Suprapubic skin (tissue), 4 donors: ENCODE results near the gene ELAVL1. TPM values are rescaled to one million over a fixed set of nuclear protein-coding genes. Genes with fewer than 3 reads are reported as not detected.

Source experiments
- DNase-seq, 2 donors: peaks; one replicate each; pipeline ENCODE4 v3.0.0-alpha.2; 2019; ENCODE audit warnings: low spot score in 2 of 2
- H3K27ac ChIP-seq: fragments of 200-600 bp; sonication (generic); one replicate; pipeline ENCODE4 v1.5.1; 2019
- H3K27me3 ChIP-seq: fragments of 200-600 bp; sonication (generic); one replicate; pipeline ENCODE4 v1.5.1; 2019
- H3K36me3 ChIP-seq: fragments of 200-600 bp; sonication (generic); one replicate; pipeline ENCODE4 v1.5.1; 2019
- H3K4me1 ChIP-seq: fragments of 200-600 bp; sonication (generic); one replicate; pipeline ENCODE4 v1.5.1; 2019
- H3K4me3 ChIP-seq: fragments of 200-600 bp; sonication (generic); one replicate; pipeline ENCODE4 v1.5.1; 2019; ENCODE audit warnings: mild to moderate bottlenecking
- H3K9me3 ChIP-seq: fragments of 200-600 bp; sonication (generic); one replicate; pipeline ENCODE4 v1.5.1; 2019
- CTCF ChIP-seq, 2 donors: fragments of 200-600 bp in 1 of 2; fragments of 450-650 bp in 1 of 2; sonication (generic) in 1 of 2; IDR thresholded peaks; one replicate each; pipeline ENCODE4 v1.5.1; 2016 to 2019; ENCODE audit warnings: antibody characterized with exemption in 2 of 2, mild to moderate bottlenecking in 1 of 2, moderate library complexity in 1 of 2
- EP300 ChIP-seq: sonication (generic); formaldehyde crosslinking; IDR thresholded peaks from one replicate; pipeline ENCODE4 v1.6.1; 2017; ENCODE audit warnings: antibody characterized with exemption
- POLR2A ChIP-seq, 2 donors: fragments of 450-650 bp; IDR thresholded peaks; one replicate each; pipeline ENCODE4 v1.6.1; 2017; ENCODE audit warnings: antibody characterized with exemption in 2 of 2, mild to moderate bottlenecking in 2 of 2, moderate library complexity in 2 of 2
- POLR2AphosphoS5 ChIP-seq, 3 donors: sonication (generic); formaldehyde crosslinking; IDR thresholded peaks; one replicate each; pipeline ENCODE4 v1.6.1; 2017; ENCODE audit warnings: antibody characterized with exemption in 3 of 3
- WGBS: methylation state at CpG from one replicate; pipeline ENCODE4 v1.1.5; 2018; 5-methylcytosine and 5-hydroxymethylcytosine counted together
- total RNA-seq, 4 donors: library from RNA; depleted of rRNA; stranded (reverse); fragments of >200 nt; gene quantifications; one replicate each; pipeline ENCODE4 v1.1.0, GENCODE V29; 2016

The ELAVL1 gene
- total RNA-seq, 4 donors from 2014 or later: 32.4 to 38.2 (median 37.2) TPM

- peaks cover 83% of the 10 kb centered on the region for H3K36me3 ChIP-seq
- no peak overlapping the region for H3K4me3 ChIP-seq
- TF ChIP-seq CTCF (IDR thresholded peaks at IDR 0.05) (no peak), EP300 (no peak), POLR2AphosphoS5 (IDR thresholded peaks at IDR 0.05) (no peak), POLR2A (IDR thresholded peaks at IDR 0.05) (no peak)
- no peaks in the 10 kb centered on the region for H3K27me3 ChIP-seq
- no peak overlapping the region for H3K27ac ChIP-seq
- 78% methylated on average over 7 of the region's 12 CpGs for WGBS
- H3K9me3 ChIP-seq: no peaks in the 10 kb centered on the region
- peaks cover 7% of the 10 kb centered on the region for H3K4me1 ChIP-seq
- DNase-seq: no peak
These were observed 31.6 kb downstream of the ELAVL1 start for GRCh38 chr19:7973883-7974282.

- no peaks in the 10 kb centered on the region for H3K9me3 ChIP-seq
- no peaks in the 10 kb centered on the region for H3K27me3 ChIP-seq
- TF ChIP-seq EP300 (no peak), POLR2A (IDR thresholded peaks at IDR 0.05) (no peak), CTCF (IDR thresholded peaks at IDR 0.05) (no peak), POLR2AphosphoS5 (IDR thresholded peaks at IDR 0.05) (no peak)
- H3K4me3 ChIP-seq: no peak overlapping the region
- DNase-seq: no peak
- no peaks in the 10 kb centered on the region for H3K4me1 ChIP-seq
- peaks cover 82% of the 10 kb centered on the region for H3K36me3 ChIP-seq
- whole genome bisulfite sequencing: 95% methylated on average over 3 of the region's 35 CpGs
- H3K27ac ChIP-seq: no peak overlapping the region
These were observed 33.6 kb downstream of the ELAVL1 start for GRCh38 chr19:7971553-7972520.

GRCh38 chr19:7970716-7971448, 34.6 kb downstream of the ELAVL1 start:
- Histone ChIP-seq H3K4me1 (no peaks in the 10 kb centered on the region), H3K36me3 (peaks cover 85% of the 10 kb centered on the region), H3K9me3 (no peaks in the 10 kb centered on the region), H3K27ac (no peak overlapping the region), H3K4me3 (no peak overlapping the region), H3K27me3 (no peaks in the 10 kb centered on the region)
- no peak for TF ChIP-seq POLR2A (IDR thresholded peaks at IDR 0.05)
- no peak for TF ChIP-seq EP300
- TF ChIP-seq POLR2AphosphoS5 (IDR thresholded peaks at IDR 0.05): no peak
- peak; percentile 11 to 69 for TF ChIP-seq CTCF (IDR thresholded peaks at IDR 0.05)
- no peak for DNase-seq
- WGBS: 78% methylated on average over 6 of the region's 12 CpGs

GRCh38 chr19:7969555-7969939, 35.9 kb downstream of the ELAVL1 start:
- Histone ChIP-seq H3K36me3 (peaks cover 89% of the 10 kb centered on the region), H3K4me3 (no peak overlapping the region), H3K4me1 (no peaks in the 10 kb centered on the region), H3K27me3 (no peaks in the 10 kb centered on the region), H3K27ac (no peak overlapping the region), H3K9me3 (no peaks in the 10 kb centered on the region)
- TF ChIP-seq EP300: no peak
- no peak for TF ChIP-seq POLR2AphosphoS5 (IDR thresholded peaks at IDR 0.05)
- TF ChIP-seq CTCF (IDR thresholded peaks at IDR 0.05): no peak
- no peak for TF ChIP-seq POLR2A (IDR thresholded peaks at IDR 0.05)
- no peak for DNase-seq
- WGBS: 92% methylated on average over 11 of the region's 11 CpGs
